ENCODE data around the gene ZDHHC1. TPM values are rescaled to one million over a fixed set of nuclear protein-coding genes. Genes with fewer than 3 reads are reported as not detected.

Gene ZDHHC1
- total RNA-seq, 1 experiment from 2014 or later: 1.0 TPM

GRCh38 chr16:67403976-67404555 lies 12.2 kb downstream of the ZDHHC1 start:
- ChIA-PET CTCF (interaction anchor here (0.9 kb wide), 1 partner anchor 8 kb away, joined by 4 read pairs; no protein-coding TSS in a partner anchor), POLR2A (interaction anchor here (0.9 to 1.6 kb wide), 2 partner anchors 8 to 27 kb away, joined by 7 to 8 read pairs; partner anchors contain the start of gene HSD11B2)
- H3K4me1 ChIP-seq: peaks cover 32% of the 10 kb centered on the region
- no peaks in the 10 kb centered on the region for H3K27me3 Mint-ChIP-seq (ENCODE audit: insufficient read depth, unreplicated experiment)
- no peaks in the 10 kb centered on the region for H3K36me3 ChIP-seq (ENCODE audit: control insufficient read depth, insufficient read depth, low read length)
- H3K27me3 ChIP-seq (replicated peaks; ENCODE audit: control insufficient read depth, insufficient read depth, low read length): no peaks in the 10 kb centered on the region
- H3K9me3 Mint-ChIP-seq (ENCODE audit: unreplicated experiment): no peaks in the 10 kb centered on the region
- H3K36me3 Mint-ChIP-seq (ENCODE audit: insufficient read depth, unreplicated experiment): peaks cover 10% of the 10 kb centered on the region
- peak overlapping the region; percentile 46 for H3K4me3 Mint-ChIP-seq (ENCODE audit: unreplicated experiment)
- peaks cover 43% of the 10 kb centered on the region for H3K4me1 Mint-ChIP-seq (ENCODE audit: low read depth, unreplicated experiment)
- no peak for TF ChIP-seq CTCF (IDR thresholded peaks at IDR 0.05; ENCODE audit: insufficient read depth in 1 of 2, low read depth in 1 of 2, low read length in 1 of 2, severe bottlenecking in 1 of 2, unreplicated experiment in 1 of 2)
- peak overlapping the region; percentile 96 for H3K27ac Mint-ChIP-seq (ENCODE audit: unreplicated experiment)
- DNase-seq: no peak
- TSS peak; percentile 90 for BruUV-seq (replicated peaks)
- no peaks in the 10 kb centered on the region for H3K9me3 ChIP-seq
- intact Hi-C loops (cut with micrococcal nuclease; ENCODE audit: unreplicated experiment): loop anchor here (1.0 kb wide), 1 partner anchor 27 kb away; the partner anchor contains the start of gene HSD11B2
- no peak overlapping the region for H3K4me3 ChIP-seq (ENCODE audit: low read depth, low read length)

- H3K9me3 Mint-ChIP-seq (ENCODE audit: unreplicated experiment): no peaks in the 10 kb centered on the region
- no peak for DNase-seq
- H3K27ac Mint-ChIP-seq (ENCODE audit: unreplicated experiment): no peak overlapping the region
- Histone ChIP-seq H3K9me3 (no peaks in the 10 kb centered on the region), H3K27me3 (replicated peaks; ENCODE audit: control insufficient read depth, insufficient read depth, low read length) (no peaks in the 10 kb centered on the region), H3K36me3 (ENCODE audit: control insufficient read depth, insufficient read depth, low read length) (no peaks in the 10 kb centered on the region), H3K4me1 (peaks cover 37% of the 10 kb centered on the region), H3K4me3 (ENCODE audit: low read depth, low read length) (no peak overlapping the region)
- H3K27me3 Mint-ChIP-seq (ENCODE audit: insufficient read depth, unreplicated experiment): no peaks in the 10 kb centered on the region
- H3K4me1 Mint-ChIP-seq (ENCODE audit: low read depth, unreplicated experiment): peaks cover 41% of the 10 kb centered on the region
- no peak overlapping the region for H3K4me3 Mint-ChIP-seq (ENCODE audit: unreplicated experiment)
- BruUV-seq (replicated peaks): no TSS peak
- H3K36me3 Mint-ChIP-seq (ENCODE audit: insufficient read depth, unreplicated experiment): peaks cover 10% of the 10 kb centered on the region
- ChIA-PET POLR2A (no interaction called here), CTCF (interaction anchor here (1.4 kb wide), 1 partner anchor 27 kb away, joined by 4 read pairs; no protein-coding TSS in a partner anchor)
- no peak for TF ChIP-seq CTCF (IDR thresholded peaks at IDR 0.05; ENCODE audit: insufficient read depth in 1 of 2, low read depth in 1 of 2, low read length in 1 of 2, severe bottlenecking in 1 of 2, unreplicated experiment in 1 of 2)
- intact Hi-C loops (cut with micrococcal nuclease; ENCODE audit: unreplicated experiment): no loop called here
Measured at GRCh38 chr16:67400901-67401300, 15.4 kb downstream of the ZDHHC1 start.

DNA sequence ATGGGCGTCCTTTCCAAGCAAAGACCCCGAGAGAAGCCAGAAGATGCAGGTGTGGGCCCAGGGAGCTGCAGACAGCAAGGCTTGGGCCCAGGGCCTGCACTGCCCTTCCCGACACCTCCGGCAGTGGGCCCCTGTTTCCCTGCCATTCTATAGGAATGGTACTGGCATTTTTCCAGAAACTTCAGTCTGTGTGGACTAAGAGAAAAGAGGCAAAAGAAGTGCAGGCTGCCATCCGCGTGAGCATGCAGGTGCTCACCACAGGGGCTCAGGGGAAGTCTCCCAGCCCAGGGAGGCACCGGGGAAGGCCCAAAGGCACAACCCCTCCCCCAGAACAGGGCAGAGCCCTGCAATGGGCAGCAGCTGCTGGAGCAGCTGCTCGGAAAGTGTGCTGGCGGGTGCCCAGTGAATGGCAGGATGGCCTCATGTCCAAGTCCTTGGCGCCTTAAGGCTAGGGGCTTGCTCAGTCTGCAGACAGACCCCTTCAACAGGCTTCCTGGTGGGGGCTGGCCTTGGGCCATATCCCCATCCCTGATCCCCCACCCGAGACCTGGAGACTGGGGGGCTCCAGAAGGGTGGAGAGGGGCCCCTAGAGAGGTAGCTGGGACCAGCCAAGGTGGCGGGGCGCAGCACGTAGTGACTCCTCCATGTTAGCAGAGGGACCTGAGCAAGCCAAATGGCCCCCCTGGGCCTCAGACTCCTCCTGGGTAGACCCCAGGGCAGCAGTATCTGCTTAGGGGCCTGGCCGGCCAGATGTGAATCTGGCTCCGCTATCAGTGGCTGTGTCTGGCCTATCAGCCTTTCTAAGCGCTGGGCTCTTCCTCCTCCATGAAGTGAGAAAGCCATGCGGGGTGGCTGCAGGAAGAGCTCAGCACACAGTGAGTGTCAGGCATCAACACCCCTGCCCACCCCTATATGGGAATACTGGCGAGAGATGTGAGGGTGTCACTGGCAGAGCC lies 16.2 kb downstream of the ZDHHC1 start:
- Histone ChIP-seq H3K27me3 (replicated peaks; ENCODE audit: control insufficient read depth, insufficient read depth, low read length) (no peaks in the 10 kb centered on the region), H3K9me3 (no peaks in the 10 kb centered on the region), H3K4me1 (peaks cover 35% of the 10 kb centered on the region), H3K36me3 (ENCODE audit: control insufficient read depth, insufficient read depth, low read length) (no peaks in the 10 kb centered on the region), H3K4me3 (ENCODE audit: low read depth, low read length) (no peak overlapping the region)
- no peak for TF ChIP-seq CTCF (IDR thresholded peaks at IDR 0.05; ENCODE audit: insufficient read depth in 1 of 2, low read depth in 1 of 2, low read length in 1 of 2, severe bottlenecking in 1 of 2, unreplicated experiment in 1 of 2)
- no TSS peak for BruUV-seq (replicated peaks)
- Mint-ChIP-seq H3K27me3 (ENCODE audit: insufficient read depth, unreplicated experiment) (no peaks in the 10 kb centered on the region), H3K27ac (ENCODE audit: unreplicated experiment) (no peak overlapping the region), H3K9me3 (ENCODE audit: unreplicated experiment) (no peaks in the 10 kb centered on the region), H3K36me3 (ENCODE audit: insufficient read depth, unreplicated experiment) (peaks cover 10% of the 10 kb centered on the region), H3K4me3 (ENCODE audit: unreplicated experiment) (no peak overlapping the region), H3K4me1 (ENCODE audit: low read depth, unreplicated experiment) (peaks cover 32% of the 10 kb centered on the region)
- CTCF ChIA-PET: interaction anchor here (0.6 to 1.5 kb wide), 3 partner anchors 28 to 153 kb away, joined by 4 to 6 read pairs (median 4); no protein-coding TSS in a partner anchor
- DNase-seq: no peak
- POLR2A ChIA-PET: no interaction called here
- intact Hi-C loops (cut with micrococcal nuclease; ENCODE audit: unreplicated experiment): no loop called here

Measured in Caco-2 (cell line).